ENCODE measurements around the gene FAM221B. TPM values are rescaled to one million over a fixed set of nuclear protein-coding genes. Genes with fewer than 3 reads are reported as not detected.
A peak's percentile ranks its signal among the peaks of the same experiment; 100 is the strongest.

FAM221B gene
- total and polyA plus RNA-seq, 9 of the 15 experiments (the other 6 are each of a cell fraction or from before 2014, with no cell fraction given) = 0.01 TPM; not detected in 8

- FAIRE-seq (peak; percentile 92), DNase-seq (ENCODE audit: extremely low read depth in 1 of 4, low spot score in 3 of 4) (peak; percentile 40 to 73 (median 50)), ATAC-seq (peak; percentile 78)
- intact Hi-C loops (cut with micrococcal nuclease) = no loop called here
- H4K20me1 ChIP-seq (replicated peaks; ENCODE audit: control insufficient read depth, insufficient read depth, low read length) = no peaks in the 10 kb centered on the region
- H3K4me3 ChIP-seq = no peak overlapping the region
- H3K27me3 ChIP-seq (ENCODE audit: control insufficient read depth in 2 of 2, insufficient read depth in 2 of 2, low read length in 2 of 2) = no peaks in the 10 kb centered on the region
- no peaks in the 10 kb centered on the region for H3K9me3 ChIP-seq (replicated peaks; ENCODE audit: control insufficient read depth, insufficient read depth, low read depth, low read length)
- H3K36me3 ChIP-seq (ENCODE audit: control insufficient read depth, insufficient read depth, low read length) = peaks cover 18% of the 10 kb centered on the region; the same call in 2 of the 3 replicates
- H3K9ac ChIP-seq (ENCODE audit: insufficient read depth in 1 of 2, low read depth in 2 of 2, low read length in 2 of 2) = peak overlapping the region in 1 of 2 experiments; percentile 25; a peak in 1 of 4 replicates
- ChIA-PET CTCF (ENCODE audit: low intra/inter-chr PET ratio) (no interaction called here), POLR2A (interaction anchor here (0.7 to 1.9 kb wide), 3 partner anchors 16 to 1182 kb away, joined by 3 to 5 read pairs (median 3); partner anchors contain the start of gene HINT2)
- peak overlapping the region; percentile 46; the same call in 1 of the 2 replicates for H3K4me2 ChIP-seq (ENCODE audit: insufficient read depth, low read length)
- H3K4me1 ChIP-seq (replicated peaks in 1 of 2; ENCODE audit: control insufficient read depth in 2 of 2, insufficient read depth in 2 of 2, low read length in 2 of 2) = peaks cover 17 to 35% of the 10 kb centered on the region in 2 experiments; a peak in 4 of 5 replicates
- H3K27ac ChIP-seq (ENCODE audit: extremely low read depth, low read depth, low read length) = peak overlapping the region; percentile 62; the same call in 2 of the 3 replicates
- H3K79me2 ChIP-seq (ENCODE audit: control insufficient read depth, insufficient read depth, low read length) = no peaks in the 10 kb centered on the region; the same call in 2 of the 3 replicates
- H2AFZ ChIP-seq (ENCODE audit: low read depth, low read length) = peak overlapping the region; percentile 40; the same call in 1 of the 2 replicates
- WGBS (ENCODE audit: insufficient coverage, low coverage, missing lambda C conversion rate) = 56% methylated on average over 4 of the region's 4 CpGs
- in situ Hi-C loops (cut with MboI) = loop anchor here (10.0 kb wide), 1 partner anchor 86 kb away; no protein-coding TSS in a partner anchor
- no TSS peak for BruUV-seq (replicated peaks)
- no peaks in the 10 kb centered on the region for H3K9me1 ChIP-seq (ENCODE audit: control insufficient read depth, insufficient read depth, low read length)
- TF ChIP-seq CBX1 (IDR thresholded peaks at IDR 0.05; ENCODE audit: low read depth) = no peak
- TF ChIP-seq MEIS2 (IDR thresholded peaks at IDR 0.05; ENCODE audit: partially characterized antibody) = peak; percentile 37
- no peak for TF ChIP-seq HMGXB4 (CRISPR knock-in tag; IDR thresholded peaks at IDR 0.05)
- TF ChIP-seq RBFOX2 (IDR thresholded peaks at IDR 0.05; ENCODE audit: low read depth, low read length) = no peak
- TF ChIP-seq STAT5A (IDR thresholded peaks at IDR 0.05; ENCODE audit: borderline replicate concordance, low read length) = no peak
- no peak for TF ChIP-seq HNRNPL (IDR thresholded peaks at IDR 0.05; ENCODE audit: low read depth, low read length)
- TF ChIP-seq GATAD2B (IDR thresholded peaks at IDR 0.05; ENCODE audit: borderline replicate concordance) = no peak
- TF ChIP-seq SMARCA4 (IDR thresholded peaks at IDR 0.05) = 0 out of 2 replicates have a peak, but pooled peaks have one; percentile 7
- no peak for TF ChIP-seq CHD1 (IDR thresholded peaks at IDR 0.05; ENCODE audit: low read length)
- no peak for TF ChIP-seq GTF3C2 (IDR thresholded peaks at IDR 0.05; ENCODE audit: borderline replicate concordance, extremely low read depth, insufficient read length)
- TF ChIP-seq ZNF696 (CRISPR knock-in tag; conservative IDR thresholded peaks at IDR 0.05) = no peak
- peak; percentile 69 for TF ChIP-seq RAD51 (IDR thresholded peaks at IDR 0.05; ENCODE audit: borderline replicate concordance, low read depth)
- no peak for TF ChIP-seq ZFX (CRISPR knock-in tag; IDR thresholded peaks at IDR 0.05)
- TF ChIP-seq ZEB2 (IDR thresholded peaks at IDR 0.05) = peak; percentile 73
- TF ChIP-seq CC2D1A (IDR thresholded peaks at IDR 0.05) = no peak
- no peak for TF ChIP-seq EHMT2 (IDR thresholded peaks at IDR 0.05)
- TF ChIP-seq TCFL5 (CRISPR knock-in tag; conservative IDR thresholded peaks at IDR 0.05) = no peak
- TF ChIP-seq SETDB1 (IDR thresholded peaks at IDR 0.05; ENCODE audit: low read length) = no peak
Observed at GRCh38 chr9:35798658-35799374, 29.7 kb downstream of the FAM221B start.

Measured in K562 (cell line).